ENCODE measurements around the gene TRHDE.

TRHDE gene

DNA sequence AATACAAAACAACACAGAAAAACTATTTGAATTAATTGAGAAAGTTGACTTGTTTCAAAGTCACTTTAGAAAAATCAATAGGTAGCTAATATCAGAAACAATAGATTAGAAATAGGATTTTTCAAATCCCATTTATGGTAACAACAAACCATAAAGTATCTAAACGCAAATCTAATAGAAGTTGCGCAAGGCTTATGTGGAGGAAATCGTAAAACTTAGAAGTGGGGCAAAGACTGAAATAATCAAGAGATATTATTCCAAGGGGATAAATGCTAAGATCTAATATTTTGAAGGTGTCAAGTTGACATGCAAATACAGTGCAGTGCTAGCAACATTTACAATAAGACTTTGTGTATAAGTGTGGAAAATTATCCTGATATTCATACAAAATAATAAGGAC, 87.2 kb downstream of the TRHDE start:
- no peak for ATAC-seq
- TF ChIP-seq TOX (CRISPR knock-in tag; IDR thresholded peaks at IDR 0.05; ENCODE audit: borderline replicate concordance) (no peak), ZNF70 (CRISPR knock-in tag; IDR thresholded peaks at IDR 0.05) (no peak), ZC3H10 (CRISPR knock-in tag; IDR thresholded peaks at IDR 0.05) (no peak), ESRRG (CRISPR knock-in tag; IDR thresholded peaks at IDR 0.05) (no peak), CSDC2 (CRISPR knock-in tag; IDR thresholded peaks at IDR 0.05) (no peak), GLIS3 (CRISPR knock-in tag; IDR thresholded peaks at IDR 0.05) (no peak), SNAI2 (CRISPR knock-in tag; IDR thresholded peaks at IDR 0.05) (no peak), PPARA (CRISPR knock-in tag; IDR thresholded peaks at IDR 0.05; ENCODE audit: borderline replicate concordance) (no peak), ARNTL (CRISPR knock-in tag; IDR thresholded peaks at IDR 0.05; ENCODE audit: borderline replicate concordance, low read depth) (no peak), ISL1 (CRISPR knock-in tag; IDR thresholded peaks at IDR 0.05) (no peak), ZNF565 (CRISPR knock-in tag; conservative IDR thresholded peaks at IDR 0.05; ENCODE audit: low read depth) (no peak), BACH2 (CRISPR knock-in tag; IDR thresholded peaks at IDR 0.05; ENCODE audit: borderline replicate concordance) (no peak)
- TF ChIP-seq, protein P1, sequence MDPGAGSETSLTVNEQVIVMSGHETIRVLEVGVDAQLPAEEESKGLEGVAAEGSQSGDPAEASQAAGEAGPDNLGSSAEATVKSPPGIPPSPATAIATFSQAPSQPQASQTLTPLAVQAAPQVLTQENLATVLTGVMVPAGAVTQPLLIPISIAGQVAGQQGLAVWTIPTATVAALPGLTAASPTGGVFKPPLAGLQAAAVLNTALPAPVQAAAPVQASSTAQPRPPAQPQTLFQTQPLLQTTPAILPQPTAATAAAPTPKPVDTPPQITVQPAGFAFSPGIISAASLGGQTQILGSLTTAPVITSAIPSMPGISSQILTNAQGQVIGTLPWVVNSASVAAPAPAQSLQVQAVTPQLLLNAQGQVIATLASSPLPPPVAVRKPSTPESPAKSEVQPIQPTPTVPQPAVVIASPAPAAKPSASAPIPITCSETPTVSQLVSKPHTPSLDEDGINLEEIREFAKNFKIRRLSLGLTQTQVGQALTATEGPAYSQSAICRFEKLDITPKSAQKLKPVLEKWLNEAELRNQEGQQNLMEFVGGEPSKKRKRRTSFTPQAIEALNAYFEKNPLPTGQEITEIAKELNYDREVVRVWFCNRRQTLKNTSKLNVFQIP (CRISPR knock-in tag; IDR thresholded peaks at IDR 0.05; ENCODE audit: borderline replicate concordance, low read depth): no peak

DNA sequence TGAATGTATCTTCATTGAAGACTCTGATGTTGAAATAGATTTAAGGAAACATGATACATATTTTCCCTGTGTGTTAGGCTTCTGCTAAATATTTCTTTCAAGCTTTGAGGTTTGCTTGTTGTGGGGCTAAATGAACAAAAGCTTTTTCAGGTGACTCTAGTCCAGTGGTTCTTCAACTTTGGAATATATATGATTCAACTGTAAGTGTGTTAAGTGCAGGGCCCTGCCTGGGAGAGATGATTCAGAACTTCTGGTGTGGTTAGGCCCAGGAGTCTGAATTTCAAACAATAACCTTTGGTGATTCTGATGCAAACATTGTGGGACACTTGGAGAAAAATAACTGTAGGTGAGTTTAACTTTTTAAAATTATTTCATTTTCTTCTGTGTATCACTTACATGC, 93.0 kb downstream of the TRHDE start:
- TF ChIP-seq ZFP3 (CRISPR knock-in tag; IDR thresholded peaks at IDR 0.05) (no peak), RARB (CRISPR knock-in tag; IDR thresholded peaks at IDR 0.05) (no peak), BACH2 (CRISPR knock-in tag; IDR thresholded peaks at IDR 0.05; ENCODE audit: borderline replicate concordance) (no peak), PPARA (CRISPR knock-in tag; IDR thresholded peaks at IDR 0.05; ENCODE audit: borderline replicate concordance) (no peak), ZNF70 (CRISPR knock-in tag; IDR thresholded peaks at IDR 0.05) (no peak), GLIS3 (CRISPR knock-in tag; IDR thresholded peaks at IDR 0.05) (no peak)
- TF ChIP-seq, protein P2, sequence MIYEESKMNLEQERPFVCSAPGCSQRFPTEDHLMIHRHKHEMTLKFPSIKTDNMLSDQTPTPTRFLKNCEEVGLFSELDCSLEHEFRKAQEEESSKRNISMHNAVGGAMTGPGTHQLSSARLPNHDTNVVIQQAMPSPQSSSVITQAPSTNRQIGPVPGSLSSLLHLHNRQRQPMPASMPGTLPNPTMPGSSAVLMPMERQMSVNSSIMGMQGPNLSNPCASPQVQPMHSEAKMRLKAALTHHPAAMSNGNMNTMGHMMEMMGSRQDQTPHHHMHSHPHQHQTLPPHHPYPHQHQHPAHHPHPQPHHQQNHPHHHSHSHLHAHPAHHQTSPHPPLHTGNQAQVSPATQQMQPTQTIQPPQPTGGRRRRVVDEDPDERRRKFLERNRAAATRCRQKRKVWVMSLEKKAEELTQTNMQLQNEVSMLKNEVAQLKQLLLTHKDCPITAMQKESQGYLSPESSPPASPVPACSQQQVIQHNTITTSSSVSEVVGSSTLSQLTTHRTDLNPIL (CRISPR knock-in tag; IDR thresholded peaks at IDR 0.05; ENCODE audit: low read depth): no peak
- TF ChIP-seq, protein P3, sequence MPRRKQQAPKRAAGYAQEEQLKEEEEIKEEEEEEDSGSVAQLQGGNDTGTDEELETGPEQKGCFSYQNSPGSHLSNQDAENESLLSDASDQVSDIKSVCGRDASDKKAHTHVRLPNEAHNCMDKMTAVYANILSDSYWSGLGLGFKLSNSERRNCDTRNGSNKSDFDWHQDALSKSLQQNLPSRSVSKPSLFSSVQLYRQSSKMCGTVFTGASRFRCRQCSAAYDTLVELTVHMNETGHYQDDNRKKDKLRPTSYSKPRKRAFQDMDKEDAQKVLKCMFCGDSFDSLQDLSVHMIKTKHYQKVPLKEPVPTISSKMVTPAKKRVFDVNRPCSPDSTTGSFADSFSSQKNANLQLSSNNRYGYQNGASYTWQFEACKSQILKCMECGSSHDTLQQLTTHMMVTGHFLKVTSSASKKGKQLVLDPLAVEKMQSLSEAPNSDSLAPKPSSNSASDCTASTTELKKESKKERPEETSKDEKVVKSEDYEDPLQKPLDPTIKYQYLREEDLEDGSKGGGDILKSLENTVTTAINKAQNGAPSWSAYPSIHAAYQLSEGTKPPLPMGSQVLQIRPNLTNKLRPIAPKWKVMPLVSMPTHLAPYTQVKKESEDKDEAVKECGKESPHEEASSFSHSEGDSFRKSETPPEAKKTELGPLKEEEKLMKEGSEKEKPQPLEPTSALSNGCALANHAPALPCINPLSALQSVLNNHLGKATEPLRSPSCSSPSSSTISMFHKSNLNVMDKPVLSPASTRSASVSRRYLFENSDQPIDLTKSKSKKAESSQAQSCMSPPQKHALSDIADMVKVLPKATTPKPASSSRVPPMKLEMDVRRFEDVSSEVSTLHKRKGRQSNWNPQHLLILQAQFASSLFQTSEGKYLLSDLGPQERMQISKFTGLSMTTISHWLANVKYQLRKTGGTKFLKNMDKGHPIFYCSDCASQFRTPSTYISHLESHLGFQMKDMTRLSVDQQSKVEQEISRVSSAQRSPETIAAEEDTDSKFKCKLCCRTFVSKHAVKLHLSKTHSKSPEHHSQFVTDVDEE (CRISPR knock-in tag; IDR thresholded peaks at IDR 0.05): no peak
- TF ChIP-seq, protein P4, sequence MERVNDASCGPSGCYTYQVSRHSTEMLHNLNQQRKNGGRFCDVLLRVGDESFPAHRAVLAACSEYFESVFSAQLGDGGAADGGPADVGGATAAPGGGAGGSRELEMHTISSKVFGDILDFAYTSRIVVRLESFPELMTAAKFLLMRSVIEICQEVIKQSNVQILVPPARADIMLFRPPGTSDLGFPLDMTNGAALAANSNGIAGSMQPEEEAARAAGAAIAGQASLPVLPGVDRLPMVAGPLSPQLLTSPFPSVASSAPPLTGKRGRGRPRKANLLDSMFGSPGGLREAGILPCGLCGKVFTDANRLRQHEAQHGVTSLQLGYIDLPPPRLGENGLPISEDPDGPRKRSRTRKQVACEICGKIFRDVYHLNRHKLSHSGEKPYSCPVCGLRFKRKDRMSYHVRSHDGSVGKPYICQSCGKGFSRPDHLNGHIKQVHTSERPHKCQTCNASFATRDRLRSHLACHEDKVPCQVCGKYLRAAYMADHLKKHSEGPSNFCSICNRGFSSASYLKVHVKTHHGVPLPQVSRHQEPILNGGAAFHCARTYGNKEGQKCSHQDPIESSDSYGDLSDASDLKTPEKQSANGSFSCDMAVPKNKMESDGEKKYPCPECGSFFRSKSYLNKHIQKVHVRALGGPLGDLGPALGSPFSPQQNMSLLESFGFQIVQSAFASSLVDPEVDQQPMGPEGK (CRISPR knock-in tag; IDR thresholded peaks at IDR 0.05; ENCODE audit: borderline replicate concordance): no peak
- TF ChIP-seq, protein P1 (CRISPR knock-in tag; IDR thresholded peaks at IDR 0.05; ENCODE audit: borderline replicate concordance, low read depth): no peak
- no peak for ATAC-seq

DNA sequence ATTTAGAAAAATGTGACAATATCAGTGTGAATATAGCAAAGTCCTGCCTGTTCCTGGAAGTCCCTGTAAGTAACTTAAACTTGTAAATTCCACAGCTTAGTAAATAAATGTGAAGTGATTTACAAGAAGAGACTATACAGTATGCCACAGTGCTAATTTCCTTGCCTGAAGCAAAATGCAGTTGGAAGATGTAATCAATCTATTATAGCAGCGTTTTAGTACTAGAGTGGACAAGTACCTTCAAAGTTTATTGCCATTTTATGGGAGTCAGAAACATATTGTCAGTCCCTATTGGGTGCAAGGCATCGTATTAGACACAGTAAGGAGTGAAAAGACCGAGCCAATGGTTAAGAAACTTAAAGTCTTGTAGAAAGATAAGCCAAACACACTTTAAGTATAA, 94.1 kb downstream of the TRHDE start:
- ATAC-seq: no peak
- TF ChIP-seq CSDC2 (CRISPR knock-in tag; IDR thresholded peaks at IDR 0.05): no peak
- no peak for TF ChIP-seq ZNF8 (CRISPR knock-in tag; IDR thresholded peaks at IDR 0.05)
- no peak for TF ChIP-seq ESRRG (CRISPR knock-in tag; IDR thresholded peaks at IDR 0.05)
- no peak for TF ChIP-seq GLIS3 (CRISPR knock-in tag; IDR thresholded peaks at IDR 0.05)
- no peak for TF ChIP-seq ARNTL (CRISPR knock-in tag; IDR thresholded peaks at IDR 0.05; ENCODE audit: borderline replicate concordance, low read depth)
- TF ChIP-seq, protein P3 (CRISPR knock-in tag; IDR thresholded peaks at IDR 0.05): no peak
- no peak for TF ChIP-seq ZFP30 (CRISPR knock-in tag; IDR thresholded peaks at IDR 0.05)
- TF ChIP-seq, protein P5, sequence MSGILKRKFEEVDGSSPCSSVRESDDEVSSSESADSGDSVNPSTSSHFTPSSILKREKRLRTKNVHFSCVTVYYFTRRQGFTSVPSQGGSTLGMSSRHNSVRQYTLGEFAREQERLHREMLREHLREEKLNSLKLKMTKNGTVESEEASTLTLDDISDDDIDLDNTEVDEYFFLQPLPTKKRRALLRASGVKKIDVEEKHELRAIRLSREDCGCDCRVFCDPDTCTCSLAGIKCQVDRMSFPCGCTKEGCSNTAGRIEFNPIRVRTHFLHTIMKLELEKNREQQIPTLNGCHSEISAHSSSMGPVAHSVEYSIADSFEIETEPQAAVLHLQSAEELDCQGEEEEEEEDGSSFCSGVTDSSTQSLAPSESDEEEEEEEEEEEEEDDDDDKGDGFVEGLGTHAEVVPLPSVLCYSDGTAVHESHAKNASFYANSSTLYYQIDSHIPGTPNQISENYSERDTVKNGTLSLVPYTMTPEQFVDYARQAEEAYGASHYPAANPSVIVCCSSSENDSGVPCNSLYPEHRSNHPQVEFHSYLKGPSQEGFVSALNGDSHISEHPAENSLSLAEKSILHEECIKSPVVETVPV (CRISPR knock-in tag; IDR thresholded peaks at IDR 0.05): no peak
- TF ChIP-seq, protein P2 (CRISPR knock-in tag; IDR thresholded peaks at IDR 0.05; ENCODE audit: low read depth): no peak
- TF ChIP-seq SNAI2 (CRISPR knock-in tag; IDR thresholded peaks at IDR 0.05): no peak
